ENCODE data around the gene HDAC10. TPM values are rescaled to one million over a fixed set of nuclear protein-coding genes. Genes with fewer than 3 reads are reported as not detected.

HDAC10 gene
- total RNA-seq, 1 donor from 2014 or later: 36.8 TPM

GRCh38 chr22:50293441-50294318 lies 42.6 kb upstream of the HDAC10 start:
- Mint-ChIP-seq H3K36me3 (ENCODE audit: low read depth) (peaks cover 2% of the 10 kb centered on the region), H3K27me3 (ENCODE audit: low read depth) (no peaks in the 10 kb centered on the region), H3K9me3 (ENCODE audit: low read depth) (no peaks in the 10 kb centered on the region), H3K27ac (ENCODE audit: unreplicated experiment) (peak overlapping the region; percentile 85), H3K4me3 (ENCODE audit: unreplicated experiment) (peak overlapping the region; percentile 25), H3K4me1 (ENCODE audit: low read depth) (peaks cover 59% of the 10 kb centered on the region)
- no peak for DNase-seq (ENCODE audit: low spot score)
- TF ChIP-seq, protein P1, sequence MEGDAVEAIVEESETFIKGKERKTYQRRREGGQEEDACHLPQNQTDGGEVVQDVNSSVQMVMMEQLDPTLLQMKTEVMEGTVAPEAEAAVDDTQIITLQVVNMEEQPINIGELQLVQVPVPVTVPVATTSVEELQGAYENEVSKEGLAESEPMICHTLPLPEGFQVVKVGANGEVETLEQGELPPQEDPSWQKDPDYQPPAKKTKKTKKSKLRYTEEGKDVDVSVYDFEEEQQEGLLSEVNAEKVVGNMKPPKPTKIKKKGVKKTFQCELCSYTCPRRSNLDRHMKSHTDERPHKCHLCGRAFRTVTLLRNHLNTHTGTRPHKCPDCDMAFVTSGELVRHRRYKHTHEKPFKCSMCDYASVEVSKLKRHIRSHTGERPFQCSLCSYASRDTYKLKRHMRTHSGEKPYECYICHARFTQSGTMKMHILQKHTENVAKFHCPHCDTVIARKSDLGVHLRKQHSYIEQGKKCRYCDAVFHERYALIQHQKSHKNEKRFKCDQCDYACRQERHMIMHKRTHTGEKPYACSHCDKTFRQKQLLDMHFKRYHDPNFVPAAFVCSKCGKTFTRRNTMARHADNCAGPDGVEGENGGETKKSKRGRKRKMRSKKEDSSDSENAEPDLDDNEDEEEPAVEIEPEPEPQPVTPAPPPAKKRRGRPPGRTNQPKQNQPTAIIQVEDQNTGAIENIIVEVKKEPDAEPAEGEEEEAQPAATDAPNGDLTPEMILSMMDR (IDR thresholded peaks at IDR 0.05): peak; percentile 35

- no peaks in the 10 kb centered on the region for H3K27me3 Mint-ChIP-seq (ENCODE audit: low read depth)
- no peak for DNase-seq (ENCODE audit: low spot score)
- peaks cover 2% of the 10 kb centered on the region for H3K36me3 Mint-ChIP-seq (ENCODE audit: low read depth)
- peak overlapping the region; percentile 64 for H3K4me3 Mint-ChIP-seq (ENCODE audit: unreplicated experiment)
- H3K4me1 Mint-ChIP-seq (ENCODE audit: low read depth): peaks cover 51% of the 10 kb centered on the region
- TF ChIP-seq, protein P1 (IDR thresholded peaks at IDR 0.05): no peak
- peak overlapping the region; percentile 87 for H3K27ac Mint-ChIP-seq (ENCODE audit: unreplicated experiment)
- no peaks in the 10 kb centered on the region for H3K9me3 Mint-ChIP-seq (ENCODE audit: low read depth)
These were observed 41.8 kb upstream of the HDAC10 start for GRCh38 chr22:50292643-50293440.

GRCh38 chr22:50289942-50290630 lies 39.0 kb upstream of the HDAC10 start:
- H3K27me3 Mint-ChIP-seq (ENCODE audit: low read depth): no peaks in the 10 kb centered on the region

GRCh38 chr22:50289151-50289941 lies 38.3 kb upstream of the HDAC10 start:
- H3K27me3 Mint-ChIP-seq (ENCODE audit: low read depth): no peaks in the 10 kb centered on the region
- H3K27ac Mint-ChIP-seq (ENCODE audit: unreplicated experiment): no peak overlapping the region
- DNase-seq (ENCODE audit: low spot score): no peak
- peaks cover 21% of the 10 kb centered on the region for H3K4me1 Mint-ChIP-seq (ENCODE audit: low read depth)
- H3K36me3 Mint-ChIP-seq (ENCODE audit: low read depth): peaks cover 7% of the 10 kb centered on the region
- no peak overlapping the region for H3K4me3 Mint-ChIP-seq (ENCODE audit: unreplicated experiment)
- no peaks in the 10 kb centered on the region for H3K9me3 Mint-ChIP-seq (ENCODE audit: low read depth)
- TF ChIP-seq, protein P1 (IDR thresholded peaks at IDR 0.05): no peak

More at GRCh38 chr22:50289942-50290630, 39.0 kb upstream of the HDAC10 start:
- DNase-seq (ENCODE audit: low spot score): no peak
- Mint-ChIP-seq H3K36me3 (ENCODE audit: low read depth) (peaks cover 4% of the 10 kb centered on the region), H3K9me3 (ENCODE audit: low read depth) (no peaks in the 10 kb centered on the region), H3K4me3 (ENCODE audit: unreplicated experiment) (no peak overlapping the region), H3K4me1 (ENCODE audit: low read depth) (peaks cover 28% of the 10 kb centered on the region), H3K27ac (ENCODE audit: unreplicated experiment) (no peak overlapping the region)
- TF ChIP-seq, protein P1 (IDR thresholded peaks at IDR 0.05): no peak
